Measurements from ENCODE around the gene NT5C3A.

NT5C3A gene

DNA sequence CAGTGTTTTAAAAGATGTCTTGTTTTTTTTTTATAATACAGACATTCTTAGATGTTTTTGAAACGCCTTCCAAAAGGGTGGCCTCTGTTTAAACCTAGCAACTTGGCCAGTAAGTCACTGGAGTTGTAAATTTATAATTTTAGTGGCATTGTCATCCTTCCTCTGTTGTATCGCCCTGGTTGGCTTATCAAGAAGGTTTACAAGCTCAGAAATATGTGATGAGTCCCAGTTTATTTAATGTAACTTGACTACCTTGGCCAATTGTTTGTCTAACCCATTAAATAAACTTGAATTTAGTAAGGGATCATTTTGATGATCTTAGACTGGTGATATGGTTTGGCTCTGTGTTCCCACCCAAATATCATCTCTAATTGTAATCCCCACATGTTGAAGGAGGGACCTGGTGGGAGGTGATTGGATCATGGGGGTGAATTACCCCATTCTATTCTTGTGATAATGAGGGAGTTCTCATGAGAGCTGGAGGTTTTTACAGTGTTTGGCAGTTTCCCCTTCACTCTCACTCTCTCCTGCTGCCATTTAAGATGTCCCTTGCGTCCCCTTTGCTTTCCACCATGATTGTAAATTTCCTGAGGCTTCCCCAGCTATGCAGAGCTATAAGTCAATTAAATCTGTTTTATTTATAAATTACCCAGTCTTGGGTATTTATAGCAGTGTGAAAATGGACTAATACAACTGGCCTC is 13.4 kb upstream of the NT5C3A start:
- no peak for DNase-seq

DNA sequence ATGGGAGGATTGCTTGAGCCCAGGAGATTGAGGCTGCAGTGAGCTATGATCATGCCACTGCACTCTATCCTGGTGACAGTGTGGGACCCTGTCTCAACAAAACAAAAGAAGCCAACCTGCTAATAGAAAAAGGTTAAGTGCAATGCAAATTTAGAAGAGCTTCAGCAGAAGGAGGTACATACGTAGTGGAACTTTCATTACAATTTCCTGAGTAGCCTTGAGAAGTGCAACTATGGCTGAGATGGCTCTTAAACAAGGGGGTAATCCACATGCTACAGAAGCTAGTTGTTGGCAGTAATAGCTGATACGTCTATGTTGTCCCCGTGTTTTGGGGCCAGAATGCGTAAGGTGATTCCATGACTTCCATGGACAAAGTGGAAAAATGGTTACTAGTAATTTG is 10.7 kb upstream of the NT5C3A start:
- DNase-seq: no peak

DNA sequence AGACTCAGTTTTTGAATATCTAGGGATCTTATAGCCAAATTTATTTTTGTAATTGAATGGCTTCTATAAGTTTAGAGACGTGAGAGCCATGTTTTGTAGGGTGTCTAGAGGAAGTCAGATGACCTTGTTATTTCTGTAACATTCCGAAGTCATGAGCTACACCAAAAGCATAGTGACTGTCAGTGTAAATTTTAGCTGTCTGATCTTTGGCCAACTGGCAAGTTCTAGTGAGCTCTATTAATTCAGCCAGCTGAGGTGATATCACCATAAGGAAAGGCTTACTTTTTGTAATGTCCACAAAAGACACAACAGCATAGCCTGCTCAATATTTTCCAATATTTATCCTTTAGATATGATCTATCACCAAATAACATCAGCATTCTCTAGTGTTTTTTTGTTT is 9.9 kb upstream of the NT5C3A start:
- no peak for DNase-seq

DNA sequence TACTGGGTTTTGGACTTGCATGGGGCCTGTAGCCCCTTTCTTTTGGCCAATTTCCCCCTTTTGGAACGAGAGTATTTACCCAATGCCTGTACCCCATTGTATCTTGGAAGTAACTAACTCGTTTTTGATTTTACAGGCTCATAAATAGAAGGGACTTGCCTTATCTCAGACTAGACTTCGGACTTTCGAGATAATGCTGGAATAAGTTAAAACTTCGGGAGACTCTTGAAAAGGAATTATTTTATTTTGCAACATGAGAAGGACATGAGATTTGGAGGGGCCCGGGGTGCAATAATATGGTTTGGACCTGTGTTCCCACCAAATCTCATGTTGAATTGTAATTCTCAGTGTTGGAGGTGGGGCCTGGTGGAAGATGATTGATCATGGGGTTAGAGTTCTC is 8.3 kb upstream of the NT5C3A start:
- DNase-seq: no peak

DNA sequence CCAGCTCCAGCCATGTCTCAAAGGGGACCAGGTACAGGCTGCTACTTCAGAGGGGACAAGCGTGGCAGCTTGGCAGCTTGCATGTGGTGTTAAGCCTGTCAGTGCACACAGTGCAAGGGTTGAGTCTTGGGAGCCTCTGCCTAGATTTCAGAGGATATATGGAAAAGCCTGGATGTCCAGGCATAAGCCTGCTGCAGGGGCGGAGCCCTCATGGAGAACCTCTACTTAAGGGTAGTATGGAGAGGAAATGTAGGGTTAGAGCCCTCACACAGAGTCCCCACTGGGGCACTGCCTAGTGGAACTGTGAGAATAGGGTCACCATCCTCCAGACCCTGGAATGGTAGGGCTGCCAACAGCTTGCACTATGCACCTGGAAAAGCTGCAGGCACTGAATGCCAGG is 7.7 kb upstream of the NT5C3A start:
- DNase-seq: no peak

DNA sequence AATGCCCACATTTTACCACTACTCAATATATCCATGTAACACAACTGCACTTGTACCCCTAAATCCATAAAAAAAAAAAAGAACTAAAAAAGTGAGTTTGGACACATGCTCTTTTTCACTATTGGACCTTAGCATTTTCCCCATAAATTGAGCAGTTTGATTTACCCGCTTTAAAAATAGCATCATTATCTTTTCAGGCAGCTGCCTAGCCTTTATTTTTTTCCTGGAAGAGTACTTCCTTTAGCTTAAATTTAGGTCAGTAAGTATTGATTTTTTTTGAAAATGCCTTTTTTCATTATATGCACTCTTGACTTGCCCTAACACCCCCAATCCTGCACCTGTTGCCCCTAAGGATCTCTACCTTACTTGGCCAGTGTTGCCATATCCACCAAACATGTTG is 5.3 kb upstream of the NT5C3A start:
- no peak for DNase-seq

DNA sequence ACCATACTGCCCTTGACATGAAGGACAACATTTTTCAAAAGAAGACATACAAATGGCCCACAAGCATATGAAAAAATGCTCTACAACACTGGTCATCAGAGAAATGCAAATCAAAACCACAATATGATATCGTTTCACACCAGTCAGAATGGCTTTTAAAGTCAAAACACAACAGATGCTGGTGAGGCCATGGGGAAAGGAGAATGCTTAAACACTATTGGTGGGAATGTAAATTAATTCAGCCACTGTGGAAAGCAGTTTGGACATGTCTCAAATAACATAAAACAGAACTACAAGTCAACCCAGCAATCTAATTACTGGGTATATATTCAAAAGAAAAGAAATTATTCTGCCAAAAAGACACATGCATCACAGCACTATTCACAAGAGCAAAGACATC is 4.2 kb upstream of the NT5C3A start:
- no peak for DNase-seq

DNA sequence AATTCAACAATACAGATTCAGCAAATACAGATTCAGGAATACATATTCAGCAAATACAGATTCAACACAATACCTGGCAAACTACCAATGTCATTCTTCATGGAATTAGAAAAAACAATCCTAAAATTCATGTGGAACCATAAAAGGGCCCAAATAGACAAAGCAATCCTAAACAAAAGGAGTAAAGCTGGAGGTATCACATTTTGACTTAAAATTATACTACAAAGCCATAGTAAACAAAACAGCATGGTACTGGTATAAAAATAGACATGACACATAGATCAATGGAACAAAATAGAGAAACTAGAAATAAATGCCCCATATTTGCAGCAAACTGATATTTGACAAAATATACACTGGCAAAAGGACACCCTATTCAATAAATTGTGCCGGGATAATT is 3.4 kb upstream of the NT5C3A start:
- no peak for DNase-seq

DNA sequence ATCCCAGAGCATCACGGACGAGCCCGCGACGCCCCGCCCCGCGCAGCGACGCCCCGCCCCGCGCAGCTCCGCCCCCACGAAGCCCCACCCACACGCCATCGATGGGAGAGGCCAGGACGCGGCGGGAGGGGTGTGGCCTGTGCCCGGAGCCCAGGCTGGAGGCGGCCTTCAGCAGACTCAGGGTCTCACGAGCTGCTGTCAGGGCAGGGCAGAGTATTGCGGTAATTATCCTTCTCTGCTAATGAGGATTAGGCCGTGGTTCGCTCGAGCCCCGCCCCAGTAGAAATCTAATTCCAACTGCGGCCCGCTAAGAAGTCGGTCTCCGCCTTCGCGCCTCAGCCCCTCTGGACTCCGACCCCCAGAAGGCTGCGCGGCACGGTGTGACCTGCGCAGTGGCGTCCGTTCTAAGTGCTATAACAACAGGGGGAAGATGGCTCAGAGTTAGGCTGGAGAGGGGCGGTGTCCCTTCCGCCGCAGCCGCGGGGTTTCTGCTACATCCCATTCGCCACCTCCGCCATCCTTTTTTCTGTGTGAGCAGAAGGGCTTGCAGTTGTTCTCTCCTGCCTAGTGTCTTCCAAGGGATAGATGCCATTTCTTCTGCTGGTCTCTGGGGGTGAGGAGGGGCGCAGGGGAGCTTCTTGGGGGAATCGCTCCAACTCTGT is 337 bp upstream of the NT5C3A start:
- peak; percentile 87 for DNase-seq

DNA sequence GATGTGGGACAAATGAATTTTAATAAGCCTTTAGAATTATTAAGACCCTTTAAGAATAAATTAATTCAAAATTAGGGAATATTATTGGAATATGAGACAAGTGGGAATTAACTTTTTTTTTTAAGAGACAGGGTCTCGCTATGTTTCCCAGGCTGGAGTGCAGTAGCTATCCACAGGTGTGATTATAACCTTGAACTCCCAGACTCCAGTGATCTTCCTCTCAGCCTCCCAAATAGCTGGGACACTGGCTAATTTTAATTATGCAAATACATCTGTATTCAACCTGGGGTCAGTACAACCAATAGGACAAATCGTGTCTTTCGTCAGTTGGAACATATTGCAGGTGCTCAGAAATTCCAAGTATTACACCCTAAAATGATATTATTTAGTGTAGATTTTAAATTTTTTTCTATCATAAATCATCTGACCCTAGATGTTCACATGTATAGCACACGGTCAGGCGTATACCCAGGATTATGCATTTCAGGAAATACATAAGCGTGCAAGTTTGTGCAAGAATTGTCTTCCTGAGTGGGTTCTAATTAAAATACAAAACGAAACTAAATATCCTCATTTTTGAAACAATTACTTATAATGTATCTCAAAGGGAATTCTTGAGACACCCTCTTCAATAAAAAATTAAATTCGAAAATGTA is 1.2 kb downstream of the NT5C3A start:
- DNase-seq: no peak

DNA sequence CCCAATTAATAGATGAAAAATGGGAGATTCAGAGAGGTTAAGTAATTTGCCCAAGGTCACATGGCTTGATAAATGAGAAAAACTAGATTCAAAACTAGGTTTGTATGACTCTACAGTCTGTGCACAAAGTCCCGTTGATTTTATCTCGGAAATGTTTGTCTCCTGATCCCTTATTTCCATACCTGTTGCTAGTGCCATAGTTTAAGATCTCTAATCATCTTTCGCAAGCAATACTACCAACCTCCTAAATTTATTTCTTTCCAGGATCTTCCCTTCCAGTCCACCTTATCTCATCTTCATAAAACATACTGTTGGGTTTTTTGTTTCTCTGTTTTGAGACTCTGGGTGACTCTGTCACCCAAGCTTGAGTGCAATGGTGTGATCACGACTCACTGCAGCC is 2.9 kb downstream of the NT5C3A start:
- no peak for DNase-seq

DNA sequence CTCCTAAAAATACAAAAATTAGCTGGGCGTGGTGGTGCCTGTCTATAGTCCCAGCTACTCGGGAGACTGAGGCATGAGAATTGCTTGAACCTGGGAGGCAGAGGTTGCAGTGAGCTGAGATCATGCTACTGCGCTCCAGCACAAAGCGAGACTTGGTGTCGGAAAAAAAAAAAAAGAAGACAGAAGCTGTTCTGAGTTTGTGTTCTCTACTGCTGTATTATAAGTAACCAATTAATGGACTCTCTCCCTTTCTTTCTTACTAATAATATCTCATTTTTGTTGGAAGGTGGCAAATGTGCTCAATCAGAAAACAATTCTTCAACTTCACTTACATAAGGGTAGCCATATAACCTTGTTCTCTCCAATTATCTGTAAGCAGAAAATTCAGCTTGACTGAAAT is 7.4 kb downstream of the NT5C3A start:
- DNase-seq: no peak

DNA sequence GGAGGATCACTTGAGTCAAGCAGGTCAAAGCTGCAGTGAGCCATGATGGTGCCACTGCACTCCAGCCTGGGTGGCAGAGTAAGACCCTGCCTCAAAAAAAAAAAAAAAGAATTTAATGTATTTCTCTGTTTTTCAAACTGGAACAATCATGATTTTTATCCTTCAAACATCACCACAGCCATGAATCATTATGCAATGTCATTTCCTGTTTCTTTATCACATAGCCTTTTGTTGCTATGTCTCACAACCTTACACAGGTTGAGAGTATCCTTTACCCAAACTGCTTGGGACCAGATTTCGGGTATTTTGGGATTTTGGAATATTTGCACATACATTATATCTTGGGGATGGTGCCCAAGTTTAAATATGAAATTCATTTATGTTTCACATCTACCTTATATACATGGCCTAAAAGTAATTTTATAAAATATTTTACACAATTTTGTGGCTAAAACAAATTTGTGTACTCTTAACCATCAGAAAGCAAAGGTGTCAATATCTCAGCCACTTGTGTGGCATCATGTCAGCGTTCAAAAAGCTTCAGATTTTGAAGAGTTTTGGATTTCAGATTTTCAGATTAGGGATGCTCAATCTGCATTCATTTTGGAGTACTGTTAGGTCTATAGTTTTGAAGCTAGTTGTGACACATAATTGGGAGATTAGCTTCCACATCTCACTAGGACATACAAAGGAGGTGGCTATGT is 8.2 kb downstream of the NT5C3A start:
- no peak for DNase-seq

DNA sequence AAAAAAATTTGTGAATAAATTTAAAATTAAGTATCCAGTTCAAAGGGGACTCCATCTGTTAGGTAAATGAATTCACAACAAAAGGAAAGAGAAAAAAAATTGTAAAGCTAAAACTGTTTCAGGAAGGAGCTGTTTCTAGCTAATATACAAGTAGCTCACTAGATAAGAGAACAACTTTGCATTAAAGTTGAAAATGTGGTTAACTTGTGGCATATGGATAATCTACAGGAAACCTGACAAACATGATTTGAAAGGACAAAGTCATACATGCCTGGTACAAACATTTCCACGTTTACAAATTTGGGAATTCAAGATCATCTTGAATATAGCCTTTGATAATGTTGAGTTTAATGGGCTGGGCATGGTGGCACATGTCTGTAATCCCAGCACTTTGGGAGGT is 8.9 kb downstream of the NT5C3A start:
- DNase-seq: no peak

DNA sequence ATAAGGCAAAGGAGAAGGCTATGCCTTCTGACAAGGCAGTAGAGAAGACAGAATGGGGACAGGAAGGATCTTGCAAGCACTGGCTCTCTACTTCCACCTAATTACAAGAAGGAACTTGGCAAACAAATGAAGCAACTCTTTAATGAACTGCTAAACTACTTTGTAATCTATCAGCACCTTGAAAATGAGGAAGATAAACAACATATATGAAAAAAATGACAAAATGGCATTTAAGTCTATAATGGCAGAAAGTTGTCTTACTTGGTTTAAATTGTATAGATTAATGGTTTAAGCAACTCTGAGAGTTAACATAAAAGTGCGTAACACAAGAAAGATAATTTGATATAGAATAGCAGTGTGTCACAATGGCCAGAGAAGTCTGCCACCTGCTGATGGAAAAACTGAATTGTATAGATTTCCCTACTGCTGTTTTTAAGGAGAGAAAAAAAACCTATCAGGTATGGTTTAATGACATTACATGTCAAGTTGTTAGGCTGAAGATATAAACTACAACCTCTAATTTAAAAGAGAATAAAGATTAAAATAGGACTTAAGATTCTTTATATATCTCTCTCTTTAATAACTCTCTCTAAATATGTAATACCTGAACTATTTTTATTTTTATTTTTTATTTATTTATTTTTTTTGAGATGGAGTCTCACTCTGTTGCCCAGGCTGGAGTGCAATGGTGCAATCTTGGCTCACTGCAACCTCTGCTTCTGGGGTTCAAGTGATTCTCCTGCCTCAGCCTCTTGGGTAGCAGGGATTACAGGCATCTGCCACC is 11.8 kb downstream of the NT5C3A start:
- DNase-seq: no peak

DNA sequence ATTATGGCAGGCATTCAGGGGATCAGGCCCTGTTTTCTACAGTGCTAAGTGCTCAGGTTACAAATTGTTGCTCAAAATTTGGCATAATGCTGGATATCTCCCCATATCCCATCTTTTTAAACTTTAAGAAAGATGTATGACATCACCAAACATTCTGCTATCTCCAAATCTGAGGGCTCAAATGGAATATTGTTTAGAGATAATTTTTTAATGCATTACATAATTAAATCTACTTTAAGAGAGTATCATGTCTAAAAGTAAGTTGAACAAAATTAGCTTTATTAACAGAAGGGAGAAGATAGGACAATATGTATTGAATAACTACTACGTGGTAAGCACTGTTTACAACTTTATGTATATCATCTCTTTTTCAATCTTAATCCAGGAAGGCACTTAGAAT is 13.9 kb downstream of the NT5C3A start:
- no peak for DNase-seq

DNA sequence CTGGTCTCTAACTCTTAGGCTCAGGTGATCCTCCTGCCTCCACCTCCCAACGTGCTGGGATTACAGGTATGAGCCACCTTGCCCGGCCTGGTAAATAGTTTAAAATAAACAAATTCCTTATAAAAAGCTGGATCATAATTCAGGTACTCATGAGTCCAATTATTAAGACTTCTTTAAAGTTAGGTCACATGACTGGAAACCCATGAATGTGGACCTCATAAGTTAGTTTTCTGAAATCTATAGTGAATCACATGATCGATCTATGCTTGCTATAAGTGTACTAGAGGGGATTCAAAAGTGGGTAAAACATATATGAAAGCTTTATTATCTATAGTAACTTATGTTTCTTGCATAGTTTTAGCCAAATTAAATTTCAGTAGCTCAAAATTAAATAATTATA is 14.3 kb downstream of the NT5C3A start:
- no peak for DNase-seq

DNA sequence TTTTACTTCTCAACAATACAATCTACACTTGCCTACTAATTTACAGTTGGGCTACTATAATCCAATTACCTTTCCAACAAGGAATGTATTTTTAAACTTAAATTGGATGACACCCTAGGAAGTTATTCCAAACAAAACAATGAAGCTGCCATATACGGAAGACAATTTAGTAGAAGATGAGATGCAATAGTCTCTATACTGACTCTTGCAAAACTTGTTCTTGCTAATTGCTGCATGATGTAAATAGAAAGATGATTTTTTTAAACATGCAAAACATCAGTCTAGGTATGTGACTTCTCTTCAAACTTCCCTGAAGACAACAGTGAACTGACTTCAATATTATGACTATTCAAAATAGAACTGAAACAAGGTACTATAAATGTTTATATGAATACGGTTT is 17.6 kb downstream of the NT5C3A start:
- DNase-seq: no peak

DNA sequence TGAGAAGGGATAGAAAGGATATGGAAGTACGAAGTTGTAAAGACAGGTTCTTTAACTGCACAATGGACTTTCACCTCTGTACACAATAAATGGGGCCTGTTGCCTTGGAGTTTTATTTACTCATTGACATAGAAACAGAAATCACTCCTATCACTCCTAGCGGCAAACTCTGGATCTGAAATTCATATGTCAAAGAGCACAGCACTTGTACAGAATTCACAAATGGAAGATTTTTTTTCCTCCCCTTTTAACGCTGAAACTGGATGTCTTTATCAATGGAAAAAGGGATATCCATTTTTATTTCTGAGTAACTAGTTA is 18.2 kb downstream of the NT5C3A start:
- no peak for DNase-seq

DNA sequence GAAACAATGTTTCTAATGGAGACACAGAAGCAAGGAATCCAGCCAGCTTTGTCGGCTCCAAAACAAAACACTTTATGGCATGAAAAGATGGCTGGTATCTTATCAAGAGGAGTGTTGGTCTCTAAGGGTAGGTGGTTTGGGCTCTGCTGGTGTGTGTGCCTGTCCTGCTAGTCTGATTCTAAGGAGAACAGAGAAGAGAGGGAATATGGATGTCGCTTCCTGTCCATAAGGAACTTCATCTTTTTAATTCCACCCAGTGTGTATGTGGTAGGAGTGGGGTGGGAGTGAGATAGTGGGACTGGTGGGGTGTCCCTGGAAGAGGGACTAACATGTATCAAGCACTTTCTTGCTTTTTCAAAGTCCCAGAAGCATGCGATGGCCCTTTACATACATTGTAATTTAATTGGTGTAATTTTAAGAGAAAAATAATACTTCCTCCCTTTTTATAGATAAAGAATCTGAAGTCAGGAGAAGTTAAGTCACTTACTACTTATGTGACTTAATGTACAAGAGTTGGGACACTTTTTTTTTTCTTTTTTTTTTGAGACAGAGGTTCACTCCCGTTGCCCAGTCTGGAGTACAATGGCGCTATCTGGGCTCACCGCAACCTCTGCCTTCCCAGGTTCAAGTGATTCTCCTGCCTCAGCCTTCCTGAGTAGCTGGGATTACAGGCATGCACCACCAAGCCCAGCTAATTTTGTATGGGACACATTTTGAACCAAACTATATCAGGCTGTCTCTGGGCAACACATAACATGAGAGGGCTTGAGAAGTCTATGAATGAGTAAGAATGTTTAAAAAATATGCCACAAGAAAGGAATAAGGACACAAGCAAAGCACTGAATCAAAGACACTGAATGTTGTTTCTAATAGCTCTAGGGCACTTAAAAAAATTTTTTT is 18.8 kb downstream of the NT5C3A start:
- DNase-seq: no peak

DNA sequence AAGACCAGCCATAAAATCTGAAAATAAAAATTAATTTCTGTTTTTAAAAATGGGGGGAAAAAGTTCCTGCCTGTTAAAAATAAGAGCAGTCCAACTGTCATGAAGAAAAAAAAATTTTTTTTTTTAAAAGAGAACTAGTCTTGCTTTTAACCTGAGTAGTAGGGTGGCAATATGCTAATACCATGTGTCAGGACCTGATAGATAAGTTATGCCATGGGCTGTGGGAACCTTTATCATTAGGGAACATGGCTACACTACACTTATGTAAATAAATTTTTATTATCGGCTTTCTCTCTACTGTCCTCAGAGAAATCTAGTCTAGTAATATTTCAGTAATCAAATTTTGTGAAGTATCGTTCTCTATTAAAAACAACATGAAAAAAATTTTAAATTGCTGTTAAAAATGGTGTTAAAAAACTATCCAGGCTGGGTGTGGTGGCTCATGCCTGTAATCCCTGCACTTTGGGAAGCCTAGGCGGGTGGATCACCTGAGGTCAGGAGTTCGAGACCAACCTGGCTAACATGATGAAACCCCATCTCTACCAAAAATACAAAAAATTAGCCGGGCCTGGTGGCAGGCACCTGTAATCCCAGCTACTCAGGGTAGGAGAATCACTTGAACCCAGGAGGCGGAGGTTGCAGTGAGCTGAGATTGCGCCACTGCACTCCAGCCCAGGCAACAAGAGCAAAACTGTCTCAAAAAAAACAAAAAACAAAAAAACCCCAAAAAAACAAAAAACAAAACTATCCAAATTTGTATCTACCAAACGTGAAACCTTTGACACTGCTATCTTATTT is 20.7 kb downstream of the NT5C3A start:
- DNase-seq: no peak

Data from activated gamma-delta T cell (primary cell).